HuH-7 (cell line): ENCODE data around the gene CPNE8.
"Not testable (repeated sequence)": the region's sequence is repeated elsewhere in the genome, so short reads cannot be mapped to it uniquely, and the experiment has no call there.

Experiments
- DNase-seq: peaks from one replicate; pipeline ENCODE4 v3.0.0; 2011; ENCODE audit warnings: low spot score

CPNE8 gene

DNA sequence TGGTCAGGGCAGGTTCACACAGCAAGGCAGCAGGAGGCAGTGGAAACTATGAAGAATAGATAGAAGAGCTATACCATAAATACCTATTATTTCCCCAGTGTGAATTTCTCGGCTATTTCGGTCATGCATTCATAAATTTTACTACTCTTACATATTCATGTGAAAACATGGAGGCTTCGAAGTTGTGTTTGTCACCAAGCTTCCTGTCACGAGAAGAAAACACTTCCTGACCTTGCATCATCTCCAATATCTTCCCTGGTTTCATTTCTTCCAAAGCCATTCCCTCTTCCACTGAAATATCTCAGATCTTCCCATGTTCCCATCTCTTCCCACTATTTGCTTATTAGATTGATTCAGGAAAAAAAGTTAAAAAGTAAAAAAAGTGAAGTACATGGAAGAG, 80.4 kb downstream of the CPNE8 start:
- DNase-seq, result no peak

- DNase-seq, result no peak
These were observed 81.7 kb downstream of the CPNE8 start for GRCh38 chr12:38823738-38824137.

- DNase-seq, result no peak
These were observed 82.1 kb downstream of the CPNE8 start for GRCh38 chr12:38823314-38823713.

GRCh38 chr12:38817942-38818341, 87.4 kb downstream of the CPNE8 start:
- DNase-seq, result no peak

DNA sequence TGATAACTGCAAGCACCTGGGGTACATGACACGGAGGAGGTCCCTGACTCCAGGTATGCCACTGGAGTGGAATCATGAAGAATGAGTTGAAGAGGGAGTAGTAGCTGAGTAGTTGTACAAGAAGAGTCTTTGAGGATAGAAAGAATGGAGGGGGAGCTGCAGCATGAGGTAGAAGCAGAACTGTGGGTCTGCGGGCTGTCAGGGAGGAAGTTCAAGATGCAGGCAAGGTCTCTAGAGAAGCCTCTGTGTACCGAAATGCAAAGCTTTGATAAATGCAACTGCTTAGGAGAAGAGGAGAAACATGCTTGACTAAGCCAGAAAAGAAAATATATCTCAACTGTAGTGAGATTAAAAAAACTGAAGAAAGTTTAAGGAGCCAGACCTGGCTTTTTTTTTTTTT, 91.5 kb downstream of the CPNE8 start:
- no peak for DNase-seq

- DNase-seq, result no peak
These were observed 93.5 kb downstream of the CPNE8 start for GRCh38 chr12:38811814-38812356.

- no peak for DNase-seq
These were observed 95.6 kb downstream of the CPNE8 start for GRCh38 chr12:38809832-38810231.

DNA sequence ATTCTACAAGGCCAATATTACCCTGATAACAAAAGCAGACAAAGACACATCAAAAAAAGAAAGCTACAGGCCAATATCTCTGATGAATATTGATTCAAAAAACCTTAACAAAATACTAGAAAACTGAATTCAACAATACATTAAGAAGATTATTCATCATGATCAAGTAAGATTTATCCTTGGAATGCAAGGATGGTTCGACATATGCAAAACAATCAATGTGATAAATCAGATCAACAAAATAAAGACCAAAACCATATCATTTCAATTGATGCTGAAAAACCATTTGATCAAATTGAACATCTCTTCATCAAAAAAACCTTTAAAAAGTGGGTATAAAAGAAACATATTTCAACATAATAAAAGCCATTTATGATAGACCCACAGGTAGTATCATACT, 117.3 kb downstream of the CPNE8 start:
- DNase-seq, result no peak

DNA sequence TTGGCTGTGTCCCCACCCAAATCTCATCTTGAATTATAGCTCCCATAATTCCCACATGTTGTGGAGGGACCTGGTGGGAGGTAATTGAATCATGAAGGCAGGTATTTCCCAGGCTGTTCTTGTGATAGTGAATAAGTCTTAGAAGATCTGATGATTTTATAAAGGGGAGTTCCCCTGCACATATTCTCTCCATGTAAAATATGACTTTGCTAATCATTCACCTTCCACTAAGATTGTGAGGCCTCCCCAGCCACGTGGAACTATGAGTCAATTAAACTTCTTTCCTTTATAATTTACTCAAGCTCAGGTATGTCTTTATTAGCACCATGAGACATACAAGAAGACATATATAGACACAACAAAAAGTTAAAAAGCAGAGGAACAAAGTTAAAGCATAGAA, 120.0 kb downstream of the CPNE8 start:
- no peak for DNase-seq

DNA sequence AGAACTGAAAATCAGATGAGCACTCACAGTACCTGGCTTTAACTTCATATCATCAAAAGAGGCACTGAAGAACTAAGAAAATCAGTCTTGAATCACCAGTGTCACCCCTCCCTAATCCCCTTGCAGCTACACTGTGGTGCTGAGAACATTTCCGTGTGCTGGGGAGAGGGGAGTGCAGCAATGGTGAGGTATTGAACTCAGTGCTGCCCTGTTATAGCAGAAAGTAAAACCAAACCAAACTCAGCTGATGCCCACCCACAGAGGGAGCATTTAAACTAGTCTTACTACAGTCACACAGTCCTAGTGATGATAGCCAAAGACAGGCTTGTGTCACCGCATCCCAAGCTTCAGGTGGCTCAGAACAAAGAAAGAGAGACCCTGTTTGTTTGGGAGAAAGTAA, 122.1 kb downstream of the CPNE8 start:
- no peak for DNase-seq

- no peak for DNase-seq
These were observed 123.0 kb downstream of the CPNE8 start for GRCh38 chr12:38782359-38782758.

DNA sequence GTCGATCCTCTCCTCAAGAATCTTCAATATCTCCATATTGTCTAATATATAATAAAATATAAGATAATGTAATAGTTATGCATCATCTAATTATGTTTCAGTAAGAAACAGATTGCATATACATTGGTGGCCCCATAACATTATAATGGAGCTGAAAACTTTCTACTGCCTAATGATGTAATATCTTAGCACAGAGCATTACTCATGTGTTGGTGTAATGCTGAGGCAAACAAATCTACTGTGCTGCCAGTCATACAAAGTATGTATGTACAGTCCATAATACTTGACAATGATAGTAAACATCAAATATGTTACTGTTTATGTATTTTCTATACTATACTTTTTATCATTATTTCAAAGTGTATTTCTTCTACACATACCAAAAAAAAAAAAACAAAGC, 128.7 kb downstream of the CPNE8 start:
- DNase-seq, result no peak

- no peak for DNase-seq
These were observed 129.9 kb downstream of the CPNE8 start for GRCh38 chr12:38775457-38775856.

GRCh38 chr12:38772437-38772836, 133.0 kb downstream of the CPNE8 start:
- DNase-seq, result no peak

- no peak for DNase-seq
These were observed 133.5 kb downstream of the CPNE8 start for GRCh38 chr12:38771871-38772270.

DNA sequence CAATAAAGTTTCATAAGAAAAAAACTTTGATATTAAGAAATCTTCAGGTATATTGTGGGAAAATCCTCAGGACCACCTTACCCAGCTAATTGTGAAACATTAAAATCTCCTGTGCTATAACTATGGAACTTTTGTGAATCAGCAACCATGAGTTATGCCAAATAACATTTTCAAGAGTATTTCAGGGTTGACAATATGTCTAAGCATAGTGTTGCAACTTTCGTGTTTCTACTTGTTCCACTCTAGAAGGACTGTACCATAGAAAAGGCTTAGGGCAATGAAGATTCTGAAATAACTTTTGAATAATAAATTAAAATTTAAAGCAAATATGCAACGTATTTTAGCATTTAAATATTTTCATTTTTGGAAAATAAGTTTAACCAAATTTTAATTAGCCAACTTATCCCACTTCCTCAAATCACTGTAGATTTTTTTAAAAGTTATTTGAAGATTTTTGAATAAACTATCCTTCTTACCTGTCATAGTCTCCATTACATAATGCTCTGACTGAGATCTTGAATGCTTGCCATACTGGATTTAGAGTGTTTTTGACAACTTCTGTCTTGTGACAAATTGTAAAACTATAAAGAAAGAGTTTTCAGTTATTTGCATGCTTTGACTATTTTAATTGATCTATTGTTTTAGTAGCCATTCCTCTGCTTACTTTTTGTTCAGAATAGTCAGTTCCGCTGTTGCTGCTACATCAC, 143.6 kb downstream of the CPNE8 start:
- DNase-seq, result no peak

DNA sequence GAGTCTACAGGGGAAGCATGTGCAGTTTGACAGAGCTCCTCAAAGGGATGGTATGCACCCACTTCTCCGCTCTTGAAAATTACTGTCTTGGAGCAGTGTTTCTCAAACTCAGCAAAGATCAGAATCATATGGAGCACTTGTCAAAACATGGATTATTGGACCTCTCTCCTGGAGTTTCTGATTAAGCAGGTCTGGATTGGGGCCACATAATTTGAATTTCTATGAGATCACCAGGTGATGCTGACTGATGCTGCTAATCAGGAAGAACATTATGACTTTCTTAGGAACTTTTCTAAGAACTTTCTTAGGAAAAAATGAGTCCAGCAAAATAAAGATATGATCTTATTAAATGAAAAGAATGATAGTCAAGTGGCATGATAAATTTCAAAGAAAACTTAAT, 144.3 kb downstream of the CPNE8 start:
- DNase-seq, result no peak

DNA sequence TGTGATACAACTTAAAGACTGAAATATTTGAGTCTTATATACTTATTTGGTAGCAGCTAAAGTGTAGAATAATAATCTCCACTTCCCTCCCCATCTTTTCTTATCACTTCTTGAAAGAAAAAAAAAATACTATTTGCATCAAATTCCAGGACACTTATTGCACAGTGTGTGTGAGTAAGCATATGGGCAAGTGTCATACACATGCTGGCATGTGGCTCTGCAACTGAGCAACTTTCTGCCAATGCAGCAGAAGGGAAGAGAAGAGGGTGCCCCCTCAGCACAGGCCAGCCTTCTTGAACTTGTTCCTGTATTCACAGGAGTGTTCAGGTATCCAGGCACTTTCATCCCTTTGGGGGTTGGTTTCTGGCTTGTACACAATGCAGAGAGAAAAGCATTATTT, 145.8 kb downstream of the CPNE8 start:
- no peak for DNase-seq

DNA sequence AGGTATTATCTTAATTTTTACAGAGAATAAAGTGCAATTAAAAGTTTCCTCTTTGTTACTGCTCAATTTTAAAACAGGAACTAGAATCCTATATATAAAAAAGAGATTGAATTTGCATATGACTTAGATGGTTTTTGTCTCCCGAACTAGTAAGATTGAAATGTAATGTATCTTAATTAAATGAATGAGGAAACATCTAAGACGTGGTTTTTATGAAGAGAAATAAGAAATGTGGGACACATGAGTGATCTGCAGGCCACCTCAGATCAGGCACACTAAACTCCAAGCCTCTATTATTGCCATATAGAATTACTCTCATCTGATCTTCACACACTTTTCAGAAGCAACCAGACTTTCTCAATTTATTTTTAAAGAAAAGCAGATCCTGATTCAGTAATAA, 158.6 kb downstream of the CPNE8 start:
- DNase-seq, result no peak

GRCh38 chr12:38745601-38746000, 159.8 kb downstream of the CPNE8 start:
- DNase-seq, result no peak

- no peak for DNase-seq
These were observed 161.3 kb downstream of the CPNE8 start for GRCh38 chr12:38744041-38744440.

DNA sequence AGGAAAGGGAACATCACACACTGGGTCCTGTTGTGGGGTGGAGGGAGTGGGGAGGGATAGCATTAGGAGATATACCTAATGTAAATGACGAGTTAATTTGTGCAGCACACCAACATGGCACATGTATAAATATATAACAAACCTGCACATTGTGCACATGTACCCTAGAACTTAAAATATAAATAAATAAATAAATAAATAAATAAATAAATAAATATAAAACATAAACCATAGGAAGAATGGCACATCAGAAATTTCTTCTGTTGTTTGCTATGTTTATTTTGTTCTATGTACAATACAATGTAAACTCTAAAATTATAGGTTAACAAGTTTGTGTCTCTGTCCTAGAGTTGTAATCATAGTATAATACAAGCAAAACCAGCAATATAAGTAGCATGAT, 162.9 kb downstream of the CPNE8 start:
- DNase-seq, result not testable (repeated sequence)

DNA sequence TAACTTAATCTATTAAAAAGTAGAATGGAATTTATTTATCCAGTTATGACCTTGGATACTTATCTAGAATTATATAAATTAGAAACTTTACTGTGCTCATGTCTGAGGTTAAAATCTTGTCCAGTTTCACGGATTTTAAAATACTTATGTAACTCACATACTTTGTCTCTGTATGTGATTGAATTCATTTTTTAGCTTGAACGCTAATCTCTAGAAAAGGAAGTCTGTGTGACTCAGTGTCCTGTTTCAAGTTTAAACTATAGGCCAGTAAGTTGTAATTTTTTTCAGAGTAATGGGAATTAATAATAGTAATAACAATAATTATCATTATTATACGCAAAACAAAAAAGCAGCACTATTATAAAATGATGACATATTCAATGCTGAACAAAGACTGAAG, 168.6 kb downstream of the CPNE8 start:
- no peak for DNase-seq

DNA sequence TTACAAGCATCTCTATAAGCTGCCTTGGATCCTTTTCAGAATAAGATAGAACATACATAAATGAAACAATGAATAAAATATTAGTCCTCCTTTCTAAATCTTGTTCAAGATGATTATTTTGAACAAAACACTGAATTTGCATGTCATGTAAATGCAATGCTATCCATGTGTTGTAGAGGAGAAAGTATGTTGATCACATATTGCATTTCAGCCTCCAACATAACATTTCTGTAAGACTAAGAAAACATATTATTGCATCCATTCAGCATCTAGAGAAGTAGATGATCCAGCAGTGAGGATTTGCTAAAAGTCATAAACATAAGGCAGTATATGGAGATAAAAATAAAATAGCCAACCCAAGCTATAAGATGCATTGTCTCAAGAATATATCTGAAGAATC, 172.6 kb downstream of the CPNE8 start:
- no peak for DNase-seq
